Cardiac septum (tissue), 1 donor: Measurements from ENCODE around the gene RNF144A. TPM values are rescaled to one million over a fixed set of nuclear protein-coding genes. Genes with fewer than 3 reads are reported as not detected.

Experiments used
- DNase-seq: peaks from one replicate; pipeline ENCODE4 v3.0.0-alpha.2; 2020; ENCODE audit warnings: low spot score
- intact Hi-C: fragments of 100-400 bp; cut with DNase I; formaldehyde crosslinking; loops from one replicate; pipeline ENCODE4 v1.14.0; 2022
- total RNA-seq: library from RNA; stranded (reverse); fragmentation: NEBNext Ultra II Directional; extraction: Animal tissue kit (Norgen Biotek cat#: 25700); gene quantifications from one replicate; pipeline ENCODE4 v1.2.1, GENCODE V29; 2021
- donor health status: DM: no; HTN: no; CAD: no.

RNF144A gene
- total RNA-seq, 1 donor from 2014 or later = 11.7 TPM

DNA sequence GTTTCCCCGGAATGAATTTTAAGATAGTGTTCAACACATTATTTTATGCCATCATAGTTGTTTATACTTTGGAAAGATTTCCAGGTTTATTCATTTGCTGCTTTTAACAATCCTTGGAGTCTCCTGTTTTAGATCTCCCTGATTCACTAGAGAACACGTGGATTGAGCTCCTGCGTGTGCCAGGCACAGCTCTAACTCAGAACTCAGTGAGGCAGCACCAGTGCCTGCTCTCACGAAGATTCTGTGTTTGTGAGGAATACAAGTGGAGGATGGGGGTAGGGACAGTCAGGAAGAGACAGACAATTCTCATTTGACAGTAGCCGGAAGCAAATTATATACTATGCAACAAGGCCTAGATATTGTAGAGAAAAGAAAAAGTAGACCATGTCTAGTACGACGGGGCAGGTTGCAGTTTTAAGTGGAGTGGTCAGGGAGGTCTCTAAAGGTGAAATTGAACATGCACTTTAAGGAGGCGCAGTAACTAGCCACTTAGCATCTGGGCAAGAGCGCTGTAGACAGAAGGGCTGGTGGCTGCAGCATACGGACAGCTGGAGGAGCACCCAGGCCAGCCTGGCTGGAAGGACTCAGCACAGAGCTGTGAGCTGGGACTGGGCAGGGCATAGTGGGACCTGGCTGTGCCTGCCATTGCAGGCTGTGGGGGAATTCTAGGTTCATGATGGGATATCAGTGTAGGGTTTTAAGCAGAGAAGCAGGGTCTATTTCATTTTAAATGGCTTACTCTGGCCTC, 24.3 kb downstream of the RNF144A start:
- intact Hi-C loops = no loop called here

DNA sequence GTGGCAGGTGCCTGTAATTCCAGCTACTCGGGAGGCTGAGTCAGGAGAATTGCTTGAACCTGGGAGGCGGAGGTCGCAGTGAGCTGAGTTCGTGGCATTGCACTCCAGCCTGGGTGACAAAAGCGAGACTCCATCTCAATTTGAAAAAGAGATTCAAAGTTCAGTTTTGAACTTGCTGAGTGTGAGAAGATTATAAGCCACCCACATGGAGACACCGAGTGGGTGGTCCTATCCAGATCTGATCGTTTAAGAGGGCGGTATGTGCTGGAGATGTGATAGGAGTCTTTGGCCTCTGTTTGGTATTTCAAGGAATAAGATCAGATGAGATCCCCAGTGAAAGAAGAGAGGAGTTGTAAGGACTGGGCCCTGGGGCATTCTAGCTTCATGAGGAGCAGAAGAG, 25.6 kb downstream of the RNF144A start:
- DNase-seq = no peak
- intact Hi-C loops = no loop called here

More for the DNA sequence above, 24.3 kb downstream of the RNF144A start:
- DNase-seq = no peak

DNA sequence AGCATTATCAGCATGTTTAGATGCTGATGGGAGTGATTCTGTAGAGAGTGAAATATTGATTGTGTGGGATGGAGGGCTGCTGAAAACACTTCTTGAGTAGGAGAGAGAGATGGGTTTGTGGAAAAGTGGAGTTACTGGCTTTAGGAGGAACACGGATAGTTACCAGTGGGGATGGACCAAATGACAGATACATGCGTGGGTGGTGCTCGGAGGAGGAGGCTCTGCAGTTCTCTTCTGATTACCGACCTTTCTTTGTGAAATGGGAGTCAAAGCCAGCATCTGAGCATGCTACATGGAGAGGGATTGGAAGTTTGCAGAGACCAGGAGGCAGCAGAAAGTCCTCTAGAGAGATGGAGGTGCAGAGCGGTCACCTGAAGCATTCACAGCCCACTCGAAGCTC, 26.3 kb downstream of the RNF144A start:
- intact Hi-C loops = no loop called here
- no peak for DNase-seq

DNA sequence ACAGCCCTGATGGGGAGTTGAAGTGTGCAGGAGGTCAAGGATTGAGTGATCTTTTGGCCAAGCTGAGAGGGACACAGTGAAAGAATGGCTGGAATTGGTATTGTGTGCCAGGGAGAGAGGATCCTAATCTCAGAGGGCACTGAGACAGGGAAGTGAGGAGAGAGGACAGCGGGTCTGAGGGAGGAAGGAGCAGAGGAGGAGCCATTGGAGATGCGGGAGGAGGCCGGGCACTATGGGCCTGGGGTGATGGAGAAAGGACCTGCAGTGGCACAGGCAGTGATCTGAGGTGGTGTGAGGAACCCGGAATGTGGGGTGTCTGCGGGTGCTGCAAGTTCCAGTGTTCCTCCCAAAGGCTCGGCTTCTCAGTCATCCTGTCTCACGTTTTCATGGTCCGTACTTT, 26.8 kb downstream of the RNF144A start:
- intact Hi-C loops = no loop called here
- no peak for DNase-seq

GRCh38 chr2:6944555-6944954, 27.3 kb downstream of the RNF144A start:
- DNase-seq = no peak
- intact Hi-C loops = no loop called here

GRCh38 chr2:6945087-6945813, 28.0 kb downstream of the RNF144A start:
- intact Hi-C loops = loop anchor here (5.0 kb wide), 1 partner anchor 42 kb away; no protein-coding TSS in a partner anchor
- DNase-seq = no peak

DNA sequence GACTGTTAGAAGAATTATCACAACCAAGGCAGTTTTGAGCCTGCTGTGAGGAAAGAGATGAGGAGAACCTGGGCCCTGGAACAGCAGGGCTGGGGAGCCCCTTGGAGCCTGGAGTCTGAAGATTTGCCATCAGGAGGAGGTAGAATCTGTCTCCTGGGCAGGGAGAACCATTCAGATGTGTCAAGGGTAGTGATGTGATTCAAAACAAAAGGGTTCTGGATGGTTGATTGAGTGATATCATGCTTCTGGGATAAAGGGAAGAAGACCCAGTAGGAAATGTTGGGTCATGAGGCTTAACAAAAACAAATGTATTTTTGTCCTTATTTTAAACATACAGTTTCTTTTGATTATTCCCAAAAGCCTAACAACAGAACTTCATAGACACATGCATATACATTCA, 28.6 kb downstream of the RNF144A start:
- intact Hi-C loops = loop anchor here (5.0 kb wide), 1 partner anchor 41 kb away; no protein-coding TSS in a partner anchor
- DNase-seq = no peak

DNA sequence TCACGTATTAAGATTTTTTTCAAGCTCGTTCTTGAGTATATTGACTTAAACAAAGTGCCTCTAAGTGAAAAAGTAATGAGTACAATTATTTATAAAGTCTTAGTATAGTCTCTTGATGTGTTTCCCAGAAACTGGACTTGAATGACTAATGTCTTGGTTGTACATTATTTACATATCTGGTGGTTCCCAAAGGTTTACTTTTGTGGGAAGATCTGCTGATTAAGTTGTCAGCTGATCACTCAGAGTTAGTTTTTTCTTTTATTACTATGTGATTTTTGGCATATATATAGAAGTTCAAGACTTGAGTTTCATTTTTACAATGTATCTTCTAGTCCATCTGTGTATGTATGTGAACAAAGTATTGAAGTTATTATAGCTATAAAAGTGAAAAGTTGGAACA, 29.5 kb downstream of the RNF144A start:
- intact Hi-C loops = loop anchor here (5.0 kb wide), 1 partner anchor 41 kb away; no protein-coding TSS in a partner anchor
- DNase-seq = no peak

DNA sequence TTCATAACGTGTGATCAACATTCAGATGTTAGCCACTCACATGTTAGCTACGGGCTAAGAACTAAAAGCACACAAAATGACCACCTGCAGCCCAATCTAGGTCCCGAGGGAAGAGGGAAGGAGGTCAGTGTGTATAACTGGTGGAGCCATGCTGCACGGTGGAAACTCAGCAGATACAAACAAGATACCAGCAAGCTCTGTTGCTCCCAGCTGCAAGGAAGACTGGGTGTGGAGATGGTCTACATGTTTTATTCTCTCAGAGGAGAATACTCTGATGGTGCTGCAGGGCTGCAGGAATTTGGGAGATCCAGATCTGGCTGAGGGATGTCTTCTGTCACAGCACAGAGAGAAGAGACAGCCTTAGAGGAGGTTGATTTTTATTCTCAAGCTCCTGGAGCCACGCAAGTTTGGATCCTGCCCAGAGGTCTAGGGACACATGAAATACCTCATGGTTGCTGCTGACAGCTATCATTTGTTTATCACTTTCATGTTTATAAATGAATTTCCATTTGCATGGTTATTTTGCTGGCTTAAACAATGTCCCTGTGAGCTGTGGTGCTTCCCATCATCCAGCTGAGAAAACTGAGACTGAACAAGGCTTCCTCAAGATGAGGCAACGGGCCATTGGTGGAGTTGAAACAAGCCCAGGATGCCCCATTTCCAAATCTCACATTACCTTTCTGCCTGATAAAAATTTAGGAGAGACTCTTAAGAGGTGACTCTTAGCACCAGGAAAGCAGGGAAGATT, 30.9 kb downstream of the RNF144A start:
- DNase-seq = no peak
- intact Hi-C loops = loop anchor here (5.0 kb wide), 1 partner anchor 39 kb away; no protein-coding TSS in a partner anchor

- no peak for DNase-seq
- intact Hi-C loops = loop anchor here (5.0 kb wide), 1 partner anchor 38 kb away; no protein-coding TSS in a partner anchor
Measured at GRCh38 chr2:6948677-6949351, 31.6 kb downstream of the RNF144A start.

DNA sequence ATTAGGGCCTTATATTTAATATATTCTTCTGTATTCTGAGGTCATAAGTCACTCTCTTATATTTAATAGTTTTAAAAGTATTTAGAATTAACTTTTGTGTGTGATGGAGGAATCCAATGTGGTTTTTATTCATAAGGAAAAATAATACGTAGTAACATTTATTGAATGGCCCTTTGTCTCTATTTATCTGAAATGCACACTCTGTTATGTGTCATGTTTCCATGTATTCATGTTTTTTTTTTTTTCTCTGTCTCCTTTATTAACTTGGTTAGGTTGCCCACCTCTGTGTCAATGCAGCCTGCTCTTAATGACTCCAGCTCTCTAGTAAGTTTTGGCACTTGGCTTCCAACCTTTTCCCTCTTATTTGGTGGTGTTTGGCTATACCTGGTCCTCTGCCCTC, 33.8 kb downstream of the RNF144A start:
- no peak for DNase-seq
- intact Hi-C loops = no loop called here

GRCh38 chr2:6952101-6952500, 34.9 kb downstream of the RNF144A start:
- intact Hi-C loops = no loop called here
- DNase-seq = no peak

- intact Hi-C loops = no loop called here
- no peak for DNase-seq
Measured at GRCh38 chr2:6954586-6954985, 37.4 kb downstream of the RNF144A start.

GRCh38 chr2:6955511-6956136, 38.4 kb downstream of the RNF144A start:
- no peak for DNase-seq
- intact Hi-C loops = no loop called here

DNA sequence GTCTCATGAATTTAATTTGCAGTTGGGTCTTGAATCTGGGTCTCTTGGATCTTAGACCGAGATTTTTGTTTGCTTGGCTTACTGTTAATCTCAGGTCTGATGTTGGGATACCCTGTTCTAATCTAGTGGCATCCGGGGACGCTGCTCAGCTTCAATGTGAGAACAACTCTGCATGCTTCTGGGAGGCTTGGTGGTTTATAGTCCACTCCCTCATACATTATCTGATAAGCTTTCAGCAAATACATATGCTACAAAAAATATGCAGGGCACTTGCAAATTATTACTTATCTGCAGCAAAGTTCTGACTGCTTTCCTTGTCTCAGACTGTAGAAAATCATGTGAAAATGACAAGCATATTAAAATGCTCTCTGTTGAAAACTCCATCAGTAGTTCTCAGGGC, 39.4 kb downstream of the RNF144A start:
- DNase-seq = no peak
- intact Hi-C loops = no loop called here

DNA sequence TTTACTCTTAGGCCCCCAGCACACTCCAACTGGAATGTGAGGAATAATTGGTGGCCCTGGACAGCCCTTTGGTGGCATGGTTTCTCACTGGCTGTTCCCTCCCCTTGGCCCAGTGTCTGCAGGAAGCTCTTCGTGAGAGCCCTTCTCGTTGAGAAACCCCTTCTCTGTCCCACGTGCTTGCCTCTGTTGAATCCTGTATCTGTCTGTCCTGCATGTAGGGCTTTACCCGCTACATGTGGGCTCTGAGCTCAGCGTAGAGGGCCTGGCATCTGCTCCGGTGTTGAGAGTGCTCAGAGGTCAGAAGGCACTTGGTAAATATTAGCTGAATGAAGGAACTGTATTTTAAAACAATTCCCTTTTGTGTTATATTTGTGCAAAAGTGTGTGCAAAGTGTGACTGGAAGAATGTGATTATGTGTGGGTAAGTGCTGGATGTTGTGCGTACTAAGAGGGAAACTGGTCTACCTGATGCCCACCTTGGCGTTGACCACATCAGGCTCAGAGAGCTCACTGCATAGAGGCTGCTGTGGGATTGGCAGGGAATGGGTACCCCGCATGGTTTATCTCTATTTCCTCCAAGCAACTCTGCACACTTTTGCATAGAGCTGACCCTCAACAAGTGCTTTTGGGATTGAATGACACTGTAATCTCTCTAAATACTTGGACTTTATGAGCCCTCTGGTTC, 40.0 kb downstream of the RNF144A start:
- intact Hi-C loops = no loop called here
- no peak for DNase-seq

- no peak for DNase-seq
- intact Hi-C loops = no loop called here
Measured at GRCh38 chr2:6957910-6958615, 40.9 kb downstream of the RNF144A start.

DNA sequence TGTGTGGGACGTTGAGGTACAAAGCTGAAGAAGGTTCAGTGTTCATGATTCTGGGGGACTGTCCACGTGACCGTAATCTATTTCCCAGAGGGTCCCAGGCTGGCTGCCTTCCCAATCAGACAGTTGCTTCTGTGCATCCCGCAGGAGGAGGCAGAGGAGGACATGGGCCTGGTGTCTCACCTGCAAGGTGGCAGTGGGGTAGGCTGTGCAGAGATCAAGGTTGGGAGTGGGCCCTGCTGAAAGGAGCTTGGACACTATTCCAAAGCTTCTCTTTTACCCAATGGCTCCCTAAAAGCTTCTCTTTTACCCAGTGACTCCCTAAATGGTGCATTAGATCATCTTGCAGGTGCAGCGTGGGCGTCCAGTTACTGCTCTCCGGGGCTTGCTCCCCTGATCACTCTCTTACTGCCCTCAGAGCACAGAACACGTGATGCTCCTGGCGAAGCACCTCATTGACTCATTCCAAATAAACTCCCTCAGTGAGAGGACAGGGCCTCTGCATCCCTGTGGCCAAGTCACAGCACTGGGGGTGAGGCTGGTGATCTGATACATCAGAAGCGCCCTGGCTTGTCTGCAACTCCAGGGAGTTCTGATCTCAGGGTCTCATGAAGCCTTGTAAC, 41.5 kb downstream of the RNF144A start:
- intact Hi-C loops = no loop called here
- no peak for DNase-seq
